Spleen (tissue), 7 donors: Measurements from ENCODE around the gene CHRNA4.

ENCODE experiments used
- POLR2A ChIP-seq, 3 donors: fragments of 450-650 bp; IDR thresholded peaks; one replicate each; pipeline ENCODE4 v1.5.1; 2017; ENCODE audit warnings: antibody characterized with exemption in 3 of 3, mild to moderate bottlenecking in 1 of 3
- POLR2AphosphoS5 ChIP-seq, 3 donors: sonication (generic); formaldehyde crosslinking; IDR thresholded peaks; one replicate each; pipeline ENCODE4 v1.5.1; 2017; ENCODE audit warnings: antibody characterized with exemption in 3 of 3
- TF ChIP-seq, protein P1 (sequence below), 11 experiments: fragments of 200-600 bp in 7 of 11; fragments of 450-650 bp in 4 of 11; sonication (generic) in 4 of 11; IDR thresholded peaks in 8 of 11; conservative IDR thresholded peaks in 3 of 11; 1 replicate in 7 of 11; 2 replicates in 4 of 11; pipeline versions ENCODE4 v1.4.0 to v1.8.0; 2016 to 2021; ENCODE audit warnings: antibody characterized with exemption in 11 of 11, inconsistent platforms in 4 of 11, mild to moderate bottlenecking in 1 of 11
- donor health status: DM: no; HTN: no; CAD: no; lungs with moderate emphysema.
- donor health status: DM: no; HTN: no; CAD: no.
- donor health status: DM: no; HTN: no; CAD: no.

DNA sequence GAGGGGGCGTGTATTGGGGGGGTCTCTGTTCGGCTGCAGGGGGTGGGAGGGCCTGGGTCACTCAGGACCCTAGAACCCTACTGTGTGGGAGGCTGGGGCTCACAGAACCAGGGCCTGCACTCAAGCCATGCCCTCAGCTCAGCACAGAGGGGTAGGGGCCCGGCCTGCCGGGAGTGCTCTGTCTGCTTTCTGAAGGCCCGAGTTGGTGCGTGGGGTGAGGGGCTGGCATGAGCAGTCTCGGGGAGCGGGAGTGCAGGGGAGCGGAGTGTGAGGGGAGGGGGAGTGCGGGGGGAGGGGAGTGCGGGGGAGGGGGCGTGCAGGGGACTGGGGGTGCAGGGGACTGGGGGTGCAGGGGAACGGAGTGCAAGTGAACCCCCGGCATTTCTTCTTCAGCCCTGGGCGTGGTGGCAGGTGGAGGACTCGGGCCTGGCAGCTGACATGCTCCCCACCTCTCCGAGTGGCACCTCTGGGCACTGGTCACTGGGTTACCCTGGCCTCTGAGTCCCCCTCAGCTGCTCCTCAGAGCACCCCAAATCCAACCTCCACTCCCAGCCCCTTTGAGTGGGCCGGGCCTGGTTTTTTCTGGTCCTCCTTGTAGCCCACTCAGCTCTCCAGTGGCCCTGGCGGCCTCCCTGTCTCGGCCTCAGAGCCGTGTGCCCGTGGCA, 67.1 kb downstream of the CHRNA4 start:
- TF ChIP-seq, protein P1, sequence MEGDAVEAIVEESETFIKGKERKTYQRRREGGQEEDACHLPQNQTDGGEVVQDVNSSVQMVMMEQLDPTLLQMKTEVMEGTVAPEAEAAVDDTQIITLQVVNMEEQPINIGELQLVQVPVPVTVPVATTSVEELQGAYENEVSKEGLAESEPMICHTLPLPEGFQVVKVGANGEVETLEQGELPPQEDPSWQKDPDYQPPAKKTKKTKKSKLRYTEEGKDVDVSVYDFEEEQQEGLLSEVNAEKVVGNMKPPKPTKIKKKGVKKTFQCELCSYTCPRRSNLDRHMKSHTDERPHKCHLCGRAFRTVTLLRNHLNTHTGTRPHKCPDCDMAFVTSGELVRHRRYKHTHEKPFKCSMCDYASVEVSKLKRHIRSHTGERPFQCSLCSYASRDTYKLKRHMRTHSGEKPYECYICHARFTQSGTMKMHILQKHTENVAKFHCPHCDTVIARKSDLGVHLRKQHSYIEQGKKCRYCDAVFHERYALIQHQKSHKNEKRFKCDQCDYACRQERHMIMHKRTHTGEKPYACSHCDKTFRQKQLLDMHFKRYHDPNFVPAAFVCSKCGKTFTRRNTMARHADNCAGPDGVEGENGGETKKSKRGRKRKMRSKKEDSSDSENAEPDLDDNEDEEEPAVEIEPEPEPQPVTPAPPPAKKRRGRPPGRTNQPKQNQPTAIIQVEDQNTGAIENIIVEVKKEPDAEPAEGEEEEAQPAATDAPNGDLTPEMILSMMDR (IDR thresholded peaks at IDR 0.05 in 8 of 11, conservative IDR thresholded peaks at IDR 0.05 in 3 of 11), result no peak
- TF ChIP-seq POLR2A (IDR thresholded peaks at IDR 0.05) (no peak), POLR2AphosphoS5 (IDR thresholded peaks at IDR 0.05) (no peak)
